Common myeloid progenitor, CD34-positive (primary cell): ENCODE measurements around the gene SCGN.

ENCODE experiments used
- CTCF ChIA-PET: fragments of 350-600 bp; sonication (Branson Sonifier 250); formaldehyde crosslinking; loops from one replicate; lab custom pipeline; 2021; ENCODE audit warnings: antibody characterized with exemption; lab: Charles Lee
- POLR2A ChIA-PET: fragments of 350-600 bp; sonication (Branson Sonifier 250); formaldehyde crosslinking; loops from one replicate; lab custom pipeline; 2021; ENCODE audit warnings: antibody characterized with exemption; lab: Charles Lee
- DNase-seq, 3 donors: peaks; one replicate each; pipeline versions ENCODE4 v3.0.0 to v3.0.0-alpha.2; 2013
- H3K27ac ChIP-seq, 2 experiments: 1 replicate in 1 of 2; 2 replicates in 1 of 2; pipeline ENCODE4 v1.7.0; 2013; ENCODE audit warnings: inconsistent platforms in 2 of 2, low read length in 2 of 2, mild to moderate bottlenecking in 2 of 2, low read depth in 1 of 2, moderate library complexity in 1 of 2; ENCODE audit not compliant: severe bottlenecking in 2 of 2, insufficient read depth in 1 of 2, poor library complexity in 1 of 2
- H3K27me3 ChIP-seq, 5 experiments: replicated peaks in 2 of 5; 1 replicate in 3 of 5; 2 replicates in 2 of 5; pipeline versions ENCODE4 v1.6.1 to v1.7.0; 2013; ENCODE audit warnings: low read length in 4 of 5, mild to moderate bottlenecking in 2 of 5, moderate library complexity in 2 of 5, inconsistent platforms in 1 of 5; ENCODE audit not compliant: insufficient read depth in 5 of 5, control insufficient read depth in 4 of 5
- H3K36me3 ChIP-seq, 4 experiments: 1 replicate in 2 of 4; 2 replicates in 2 of 4; pipeline versions ENCODE4 v1.6.1 to v1.7.0; 2013; ENCODE audit warnings: low read length in 3 of 4, control low read depth in 1 of 4, mild to moderate bottlenecking in 1 of 4; ENCODE audit not compliant: control insufficient read depth in 4 of 4, insufficient read depth in 4 of 4
- H3K4me1 ChIP-seq, 4 experiments: 1 replicate in 3 of 4; 2 replicates in 1 of 4; pipeline versions ENCODE4 v1.6.1 to v1.7.1; 2013; ENCODE audit warnings: low read length in 3 of 4, mild to moderate bottlenecking in 3 of 4, control low read depth in 1 of 4, inconsistent platforms in 1 of 4, moderate library complexity in 1 of 4; ENCODE audit not compliant: control insufficient read depth in 4 of 4, insufficient read depth in 4 of 4; ENCODE audit errors: control extremely low read depth in 1 of 4
- H3K4me3 ChIP-seq, 7 experiments: 1 replicate in 4 of 7; 2 replicates in 3 of 7; pipeline versions ENCODE4 v1.5.1 to v1.7.0; 2013; ENCODE audit warnings: mild to moderate bottlenecking in 7 of 7, low read length in 6 of 7, moderate library complexity in 6 of 7, inconsistent platforms in 2 of 7, low read depth in 2 of 7, control low read depth in 1 of 7; ENCODE audit not compliant: insufficient read depth in 4 of 7, control insufficient read depth in 1 of 7; ENCODE audit errors: extremely low read depth in 1 of 7
- H3K9me3 ChIP-seq, 5 experiments: 1 replicate in 4 of 5; 2 replicates in 1 of 5; pipeline versions ENCODE4 v1.6.1 to v1.7.1; 2013; ENCODE audit warnings: low read length in 4 of 5, mild to moderate bottlenecking in 2 of 5, inconsistent platforms in 1 of 5, low read depth in 1 of 5, moderate library complexity in 1 of 5; ENCODE audit not compliant: control insufficient read depth in 4 of 5, insufficient read depth in 2 of 5; ENCODE audit errors: control extremely low read depth in 1 of 5
- WGBS: methylation state at CpG from one replicate; pipeline ENCODE4 v1.1.5; 2013; ENCODE audit not compliant: insufficient coverage; 5-methylcytosine and 5-hydroxymethylcytosine counted together

Gene SCGN

GRCh38 chr6:25637960-25638434 is 14.0 kb upstream of the SCGN start:
- H3K36me3 ChIP-seq, result no peaks in the 10 kb centered on the region
- DNase-seq, result no peak
- no peak overlapping the region for H3K27ac ChIP-seq
- POLR2A ChIA-PET, result no interaction called here
- H3K4me3 ChIP-seq, result no peak overlapping the region
- H3K4me1 ChIP-seq, result no peaks in the 10 kb centered on the region
- peaks cover 0 to 2% (median 0%) of the 10 kb centered on the region in 5 experiments for H3K9me3 ChIP-seq
- CTCF ChIA-PET, result interaction anchor here (0.6 kb wide), 1 partner anchor 9 kb away, joined by 3 read pairs; no protein-coding TSS in a partner anchor
- H3K27me3 ChIP-seq, result peaks cover 0 to 17% (median 5%) of the 10 kb centered on the region in 5 experiments
- 84% methylated on average over 4 of the region's 4 CpGs for WGBS

- 87% methylated on average over 4 of the region's 4 CpGs for WGBS
- peaks cover 2 to 28% (median 10%) of the 10 kb centered on the region in 5 experiments for H3K27me3 ChIP-seq
- H3K4me3 ChIP-seq, result no peak overlapping the region
- H3K4me1 ChIP-seq, result no peaks in the 10 kb centered on the region
- no peak overlapping the region for H3K27ac ChIP-seq
- H3K36me3 ChIP-seq, result no peaks in the 10 kb centered on the region
- peaks cover 0 to 3% (median 0%) of the 10 kb centered on the region in 5 experiments for H3K9me3 ChIP-seq
- CTCF ChIA-PET, result no interaction called here
- DNase-seq, result no peak
- POLR2A ChIA-PET, result no interaction called here
These were observed 12.4 kb upstream of the SCGN start for GRCh38 chr6:25639653-25640052.

- CTCF ChIA-PET, result interaction anchor here (1.1 to 1.4 kb wide), 2 partner anchors 15 to 29 kb away, joined by 3 to 4 read pairs; no protein-coding TSS in a partner anchor
- DNase-seq, result no peak
These were observed 11.6 kb upstream of the SCGN start for GRCh38 chr6:25640446-25640845.

GRCh38 chr6:25640891-25641290 is 11.1 kb upstream of the SCGN start:
- no peak overlapping the region for H3K27ac ChIP-seq
- DNase-seq, result no peak
- POLR2A ChIA-PET, result no interaction called here
- 94% methylated on average over 2 of the region's 4 CpGs for WGBS
- CTCF ChIA-PET, result interaction anchor here (1.1 to 1.4 kb wide), 2 partner anchors 15 to 29 kb away, joined by 3 to 4 read pairs; no protein-coding TSS in a partner anchor
- H3K9me3 ChIP-seq, result peaks cover 0 to 5% (median 0%) of the 10 kb centered on the region in 5 experiments
- no peaks in the 10 kb centered on the region for H3K4me1 ChIP-seq
- H3K36me3 ChIP-seq, result no peaks in the 10 kb centered on the region
- H3K27me3 ChIP-seq, result peaks cover 2 to 32% (median 7%) of the 10 kb centered on the region in 5 experiments
- no peak overlapping the region for H3K4me3 ChIP-seq

More at GRCh38 chr6:25640446-25640845, 11.6 kb upstream of the SCGN start:
- no peaks in the 10 kb centered on the region for H3K36me3 ChIP-seq
- 98% methylated on average over 4 of the region's 5 CpGs for WGBS
- no peak overlapping the region for H3K4me3 ChIP-seq
- POLR2A ChIA-PET, result no interaction called here
- H3K9me3 ChIP-seq, result peaks cover 0 to 5% (median 0%) of the 10 kb centered on the region in 5 experiments
- no peak overlapping the region for H3K27ac ChIP-seq
- peaks cover 2 to 32% (median 9%) of the 10 kb centered on the region in 5 experiments for H3K27me3 ChIP-seq
- H3K4me1 ChIP-seq, result no peaks in the 10 kb centered on the region

- Histone ChIP-seq H3K27ac (no peak overlapping the region), H3K27me3 (peaks cover 2 to 32% (median 10%) of the 10 kb centered on the region in 5 experiments), H3K9me3 (peaks cover 0 to 5% (median 0%) of the 10 kb centered on the region in 5 experiments), H3K36me3 (no peaks in the 10 kb centered on the region), H3K4me1 (no peaks in the 10 kb centered on the region), H3K4me3 (no peak overlapping the region)
- CTCF ChIA-PET, result interaction anchor here (1.1 to 1.4 kb wide), 2 partner anchors 16 to 30 kb away, joined by 3 to 4 read pairs; no protein-coding TSS in a partner anchor
- POLR2A ChIA-PET, result no interaction called here
- WGBS, result 83% methylated on average over 3 of the region's 5 CpGs
- DNase-seq, result no peak
These were observed 10.6 kb upstream of the SCGN start for GRCh38 chr6:25641377-25641776.

GRCh38 chr6:25641940-25642666 is 9.9 kb upstream of the SCGN start:
- Histone ChIP-seq H3K36me3 (no peaks in the 10 kb centered on the region), H3K4me1 (no peaks in the 10 kb centered on the region), H3K4me3 (no peak overlapping the region), H3K27me3 (peaks cover 2 to 32% (median 11%) of the 10 kb centered on the region in 5 experiments), H3K27ac (no peak overlapping the region), H3K9me3 (peaks cover 0 to 5% (median 0%) of the 10 kb centered on the region in 5 experiments)
- no peak for DNase-seq
- ChIA-PET POLR2A (no interaction called here), CTCF (no interaction called here)
- WGBS, result 93% methylated on average over 3 of the region's 3 CpGs
